ENCODE results near the gene STARD8.

DNA sequence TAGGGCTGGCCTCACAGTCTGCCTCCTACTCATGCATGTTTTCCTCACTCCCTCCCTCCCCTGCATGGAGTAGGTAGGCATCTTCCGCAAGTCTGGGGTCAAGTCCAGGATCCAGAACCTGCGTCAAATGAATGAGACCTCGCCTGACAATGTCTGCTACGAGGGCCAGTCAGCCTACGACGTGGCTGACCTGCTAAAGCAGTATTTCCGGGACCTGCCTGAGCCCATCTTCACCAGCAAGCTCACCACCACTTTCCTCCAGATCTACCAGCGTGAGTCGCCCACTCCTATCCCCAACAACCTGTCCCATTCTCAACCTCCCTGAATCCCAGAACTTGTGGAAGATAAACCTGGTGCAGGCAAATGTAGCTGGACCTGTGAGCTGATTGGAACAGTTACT, 73.4 kb downstream of the STARD8 start:
- TF ChIP-seq EZH2 (IDR thresholded peaks at IDR 0.05; ENCODE audit: borderline replicate concordance, insufficient read depth, low read depth, low read length, poor library complexity, severe bottlenecking) = no peak
- TF ChIP-seq, protein P1, sequence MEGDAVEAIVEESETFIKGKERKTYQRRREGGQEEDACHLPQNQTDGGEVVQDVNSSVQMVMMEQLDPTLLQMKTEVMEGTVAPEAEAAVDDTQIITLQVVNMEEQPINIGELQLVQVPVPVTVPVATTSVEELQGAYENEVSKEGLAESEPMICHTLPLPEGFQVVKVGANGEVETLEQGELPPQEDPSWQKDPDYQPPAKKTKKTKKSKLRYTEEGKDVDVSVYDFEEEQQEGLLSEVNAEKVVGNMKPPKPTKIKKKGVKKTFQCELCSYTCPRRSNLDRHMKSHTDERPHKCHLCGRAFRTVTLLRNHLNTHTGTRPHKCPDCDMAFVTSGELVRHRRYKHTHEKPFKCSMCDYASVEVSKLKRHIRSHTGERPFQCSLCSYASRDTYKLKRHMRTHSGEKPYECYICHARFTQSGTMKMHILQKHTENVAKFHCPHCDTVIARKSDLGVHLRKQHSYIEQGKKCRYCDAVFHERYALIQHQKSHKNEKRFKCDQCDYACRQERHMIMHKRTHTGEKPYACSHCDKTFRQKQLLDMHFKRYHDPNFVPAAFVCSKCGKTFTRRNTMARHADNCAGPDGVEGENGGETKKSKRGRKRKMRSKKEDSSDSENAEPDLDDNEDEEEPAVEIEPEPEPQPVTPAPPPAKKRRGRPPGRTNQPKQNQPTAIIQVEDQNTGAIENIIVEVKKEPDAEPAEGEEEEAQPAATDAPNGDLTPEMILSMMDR (IDR thresholded peaks at IDR 0.05) = no peak

Measured in B cell (primary cell).